ENCODE data around the gene ACSF3.

- TF ChIP-seq CTCF (IDR thresholded peaks at IDR 0.05 in 2 of 3, conservative IDR thresholded peaks at IDR 0.05 in 1 of 3; ENCODE audit: borderline replicate concordance in 1 of 3, insufficient read depth in 1 of 3, low read depth in 2 of 3, low read length in 2 of 3) (no peak), REST (IDR thresholded peaks at IDR 0.05; ENCODE audit: low read depth) (no peak), EZH2 (IDR thresholded peaks at IDR 0.05) (no peak), SP1 (IDR thresholded peaks at IDR 0.05; ENCODE audit: low read depth) (no peak), RAD21 (IDR thresholded peaks at IDR 0.05; ENCODE audit: low read depth) (no peak), ZFX (IDR thresholded peaks at IDR 0.05) (no peak)
Observed at GRCh38 chr16:89184933-89185794, 91.5 kb downstream of the ACSF3 start.
